NCI-H2029 (cell line): ENCODE results near the gene OS9.

ENCODE experiments used
- DNase-seq: peaks from one replicate; lab custom pipeline; 2025; lab: John Stamatoyannopoulos, UW

The OS9 gene

DNA sequence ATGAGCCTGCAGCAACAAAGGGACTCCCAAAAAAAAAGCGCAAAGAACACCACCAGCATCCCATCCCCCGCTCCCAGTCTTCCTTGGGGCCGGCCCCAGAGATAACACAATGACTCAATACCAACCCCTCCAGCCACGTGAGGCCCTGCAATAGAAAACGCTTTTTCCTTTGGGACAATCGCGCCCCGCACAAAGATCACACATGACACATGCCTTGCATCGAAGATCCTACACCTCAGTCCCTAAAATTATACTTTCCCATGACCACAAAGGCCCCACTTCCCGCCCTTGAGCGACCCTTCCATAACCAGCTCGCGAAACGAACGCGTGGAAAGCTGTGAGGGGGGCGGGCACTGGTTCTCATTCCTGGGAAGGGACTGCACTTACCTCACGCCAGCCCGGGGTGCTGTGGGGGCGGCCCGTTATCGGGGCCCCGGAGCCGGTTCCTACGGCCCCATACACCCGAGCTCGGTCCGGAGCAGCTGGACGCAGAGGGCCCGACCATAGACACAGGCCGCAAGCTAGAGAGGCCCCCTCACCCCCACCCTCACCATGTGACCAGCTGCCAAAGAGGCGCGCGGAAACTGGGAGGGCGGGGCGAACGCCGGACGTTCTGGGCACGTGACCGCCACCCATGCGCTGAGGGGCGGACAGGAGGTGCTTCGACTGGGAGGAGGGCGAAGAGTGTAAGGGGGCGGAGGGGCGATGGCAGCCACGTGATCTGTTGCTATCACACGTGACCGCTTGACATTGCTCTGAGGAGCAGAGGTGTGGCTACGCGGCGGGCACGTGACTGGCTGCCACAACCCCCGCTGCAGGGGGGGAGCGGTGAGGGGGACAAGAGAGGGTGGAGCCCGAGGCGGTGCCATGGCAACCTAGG is 58.1 kb downstream of the OS9 start, which contains the start of gene CDK4:
Gene CDK4, minus strand, starts transcription at position 523 of the 880 bp plus-strand sequence. CDS start 593 bp downstream, outside the sequence.
- DNase-seq = peak; percentile 99

DNA sequence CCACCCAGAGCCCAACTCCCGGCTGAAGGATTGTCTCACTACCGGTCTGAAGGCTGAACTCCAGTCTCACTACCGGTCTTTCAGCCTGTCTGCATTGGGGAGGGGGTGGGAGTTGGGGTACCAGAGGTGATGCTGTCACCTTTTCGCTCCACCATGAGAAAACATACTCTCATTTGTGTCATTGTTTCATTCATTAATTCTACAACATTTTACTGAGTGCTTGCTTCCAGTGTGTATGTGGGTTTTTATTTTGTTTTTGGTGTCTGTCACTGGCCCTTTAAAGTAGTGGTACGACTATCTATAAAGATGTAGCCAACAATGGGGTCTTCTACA is 58.7 kb downstream of the OS9 start:
- no peak for DNase-seq

DNA sequence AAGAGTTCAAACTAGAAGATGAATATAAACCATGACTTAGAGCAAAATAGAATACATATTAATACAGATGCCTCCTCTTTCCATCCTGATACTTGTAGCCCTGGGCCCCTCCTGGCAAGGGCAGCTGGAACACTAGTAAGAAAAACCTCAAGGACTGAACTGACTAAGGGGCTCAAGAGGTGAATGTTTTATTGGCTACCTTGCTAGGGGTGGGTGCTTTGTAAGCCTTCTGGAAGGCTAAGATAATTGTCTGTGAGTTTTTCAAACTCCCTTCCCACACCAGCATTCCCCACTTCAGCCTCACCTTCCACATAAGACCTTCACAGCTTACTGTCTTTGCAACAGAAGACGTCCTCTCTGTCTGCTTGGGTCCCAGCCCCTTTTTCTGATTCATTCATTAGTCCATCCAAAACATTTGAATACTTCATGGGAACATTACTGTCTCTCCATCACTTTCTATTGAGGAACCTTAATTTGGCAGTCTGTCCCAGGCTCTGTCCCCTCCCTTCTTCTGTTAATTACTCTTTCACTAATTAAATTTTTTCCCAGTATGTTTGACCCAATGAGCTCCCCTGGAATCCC is 59.9 kb downstream of the OS9 start:
- no peak for DNase-seq

DNA sequence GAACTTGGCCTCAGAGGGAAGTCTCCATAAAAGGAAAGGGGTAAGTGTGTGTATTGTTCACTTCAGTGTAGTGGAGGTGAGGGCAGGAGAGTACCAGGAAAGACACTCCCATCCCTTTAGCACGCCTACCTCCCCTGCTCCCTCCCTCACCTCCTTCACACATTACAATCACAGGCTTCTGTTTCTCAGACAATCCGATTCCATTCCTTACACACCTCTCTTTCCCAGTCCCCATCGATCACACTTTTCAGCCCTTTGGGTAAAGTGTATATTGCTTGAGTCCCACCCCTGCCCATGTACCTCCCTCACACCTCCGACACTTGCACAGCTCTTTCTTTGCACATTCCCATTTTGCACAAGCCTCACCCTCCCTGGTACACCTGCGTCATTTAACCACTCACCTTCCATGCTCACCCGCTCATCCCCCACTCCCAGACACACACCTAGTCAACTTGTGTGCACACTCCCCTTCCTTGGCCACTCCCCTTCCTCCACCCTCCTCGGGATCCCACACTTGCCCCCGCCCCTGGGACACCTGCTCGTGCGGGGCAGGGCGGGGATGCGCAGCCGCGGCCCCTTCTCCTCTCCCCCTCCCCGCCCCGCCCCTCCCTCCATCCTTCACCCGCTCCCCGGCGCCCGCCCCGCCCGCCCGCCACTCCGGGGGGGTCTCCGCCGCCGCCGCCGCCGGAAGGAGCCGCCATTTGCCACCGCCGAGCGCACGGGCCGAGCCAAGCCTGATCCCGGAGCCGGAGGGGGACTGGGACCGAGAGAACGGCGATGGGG is 60.7 kb downstream of the OS9 start, which contains the start of gene MARCHF9:
Gene MARCHF9, plus strand, starts transcription at position 693 of the 783 bp plus-strand sequence. CDS start 426 bp downstream, outside the sequence.
- peak; percentile 83 for DNase-seq

DNA sequence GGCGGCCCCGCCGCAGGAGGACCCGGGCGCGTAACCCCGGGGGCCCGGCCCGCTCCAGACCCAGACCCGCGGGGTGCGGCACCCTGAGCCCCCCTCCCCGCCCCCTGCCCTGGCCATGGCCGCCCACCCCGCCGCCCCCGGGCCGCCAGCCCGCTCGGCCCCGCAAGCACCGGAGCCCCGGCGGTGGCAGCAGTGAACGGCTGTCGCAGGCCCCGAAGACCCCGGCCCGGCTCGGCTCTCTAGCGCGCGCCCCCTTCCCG is 61.2 kb downstream of the OS9 start:
- no peak for DNase-seq

DNA sequence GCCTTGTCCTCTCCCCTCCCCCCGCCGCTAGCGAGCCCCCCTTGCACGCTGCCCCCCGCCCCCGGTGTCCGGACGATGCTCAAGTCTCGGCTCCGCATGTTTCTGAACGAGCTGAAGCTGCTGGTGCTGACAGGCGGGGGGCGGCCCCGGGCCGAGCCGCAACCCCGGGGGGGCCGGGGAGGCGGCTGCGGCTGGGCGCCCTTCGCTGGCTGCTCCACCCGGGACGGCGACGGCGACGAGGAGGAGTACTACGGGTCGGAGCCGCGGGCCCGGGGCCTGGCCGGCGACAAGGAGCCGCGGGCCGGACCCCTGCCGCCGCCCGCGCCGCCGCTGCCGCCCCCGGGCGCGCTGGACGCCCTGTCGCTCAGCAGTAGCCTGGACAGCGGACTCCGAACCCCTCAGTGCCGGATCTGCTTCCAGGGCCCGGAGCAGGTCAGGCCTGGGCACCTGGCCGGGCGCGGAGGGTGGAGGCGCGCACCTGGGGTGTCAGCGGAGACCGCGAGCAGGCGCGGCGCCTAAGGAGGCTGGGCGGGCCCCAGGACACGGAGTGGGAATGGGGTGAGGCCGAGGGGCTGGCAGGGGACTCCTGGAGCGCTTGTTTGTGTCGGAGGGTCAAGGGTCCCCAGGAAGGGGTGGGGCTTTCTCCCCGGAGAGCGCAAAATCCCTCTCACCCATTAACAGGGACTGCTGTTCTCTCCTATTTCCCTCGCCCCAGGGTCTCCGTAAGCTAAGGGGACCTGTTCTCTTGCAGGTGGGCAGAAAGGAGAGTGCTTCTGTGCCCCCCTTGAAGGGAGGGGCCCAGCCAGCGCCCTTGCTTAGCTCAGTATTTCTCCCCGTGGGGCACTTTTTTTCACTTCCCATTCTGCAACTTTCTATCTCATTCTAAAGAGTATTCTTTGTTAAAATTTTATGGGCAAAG is 61.8 kb downstream of the OS9 start:
- DNase-seq = no peak

DNA sequence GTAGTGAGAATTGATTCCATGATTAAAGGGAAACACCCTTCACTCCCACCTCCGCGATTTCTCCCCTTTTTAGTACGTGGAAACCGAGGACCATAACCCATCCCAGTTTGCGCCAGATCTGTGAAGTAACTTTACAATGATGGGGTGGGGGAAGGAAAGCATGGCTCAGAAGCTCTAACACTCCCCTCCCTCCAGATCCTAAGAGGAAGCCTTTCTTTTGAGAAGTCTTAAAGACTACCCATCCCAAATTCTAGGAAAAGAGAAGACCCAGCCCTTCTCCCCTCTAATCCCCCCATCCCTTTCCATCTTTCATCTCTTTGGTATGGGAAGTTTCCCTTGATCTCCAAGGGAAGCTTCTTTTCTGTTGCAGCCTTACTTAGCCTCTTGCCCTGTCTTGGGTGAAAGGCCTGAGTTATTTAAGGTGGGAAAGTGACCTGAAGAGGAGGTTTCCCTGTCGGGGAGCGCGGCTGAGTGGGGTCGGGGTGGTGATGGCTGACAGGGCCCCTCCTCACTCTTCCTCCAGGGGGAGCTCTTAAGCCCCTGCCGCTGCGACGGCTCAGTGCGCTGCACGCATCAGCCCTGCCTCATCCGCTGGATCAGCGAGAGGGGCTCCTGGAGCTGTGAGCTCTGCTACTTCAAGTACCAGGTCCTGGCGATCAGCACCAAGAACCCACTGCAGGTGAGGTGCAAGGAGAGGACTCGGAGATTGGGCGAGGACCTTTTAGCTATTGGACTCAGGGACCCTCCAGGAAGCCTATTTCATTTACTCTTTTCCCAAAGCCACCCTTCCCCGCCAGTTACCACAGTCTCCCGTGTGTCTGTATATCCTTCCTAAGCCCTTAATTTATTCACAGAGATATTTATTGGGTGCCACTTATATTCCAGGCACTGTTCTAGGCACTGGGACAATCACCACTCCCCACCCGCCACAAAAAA is 62.7 kb downstream of the OS9 start:
- DNase-seq = no peak

DNA sequence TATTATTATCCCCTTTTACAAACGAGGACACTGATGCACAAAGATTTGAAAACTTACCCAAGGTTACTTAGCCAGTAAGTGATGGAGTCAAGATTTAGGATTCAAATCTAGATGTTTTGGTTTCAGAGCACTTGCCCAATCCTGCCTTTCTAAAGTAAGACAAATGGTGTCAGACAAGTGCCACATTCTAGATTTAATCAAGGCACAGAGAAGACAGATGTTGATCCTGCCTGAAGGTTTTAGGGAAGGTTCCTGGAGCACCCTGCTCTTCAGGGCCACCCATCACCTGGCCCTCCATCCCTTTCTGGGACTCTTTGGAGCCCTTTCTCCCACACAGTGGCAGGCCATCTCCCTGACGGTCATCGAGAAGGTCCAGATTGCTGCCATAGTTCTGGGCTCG is 63.8 kb downstream of the OS9 start:
- no peak for DNase-seq

DNA sequence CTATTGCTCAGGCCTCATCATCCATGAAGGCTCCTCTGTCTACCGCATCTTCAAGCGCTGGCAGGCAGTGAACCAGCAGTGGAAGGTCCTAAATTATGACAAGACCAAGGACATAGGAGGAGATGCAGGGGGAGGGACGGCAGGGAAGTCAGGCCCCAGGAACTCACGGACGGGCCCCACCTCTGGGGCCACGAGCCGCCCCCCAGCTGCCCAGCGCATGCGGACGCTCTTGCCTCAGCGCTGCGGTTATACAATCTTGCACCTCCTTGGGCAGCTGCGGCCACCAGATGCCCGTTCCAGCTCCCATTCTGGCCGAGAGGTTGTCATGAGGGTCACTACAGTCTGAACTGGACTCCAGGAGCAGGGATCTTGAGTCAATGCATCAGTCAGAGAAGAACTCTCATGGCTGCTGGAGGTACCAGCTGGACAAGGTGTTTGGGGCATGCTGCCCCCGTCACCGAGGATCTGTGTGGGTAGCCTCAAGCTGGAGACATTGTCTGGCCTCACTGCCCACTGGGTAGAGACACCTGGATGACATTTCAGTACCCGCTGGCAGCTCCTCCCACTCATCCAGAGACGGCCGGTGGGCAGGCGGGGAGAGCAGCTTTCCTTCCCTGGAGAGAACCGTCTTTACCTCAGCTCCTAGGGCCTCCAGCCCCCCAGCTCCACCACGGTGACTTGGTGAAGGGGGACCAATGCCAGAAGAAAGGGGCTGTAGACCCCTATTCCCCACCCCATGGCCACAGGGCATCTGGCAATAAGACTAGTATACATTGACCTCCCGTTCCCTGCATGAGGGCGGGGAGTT is 64.8 kb downstream of the OS9 start:
- DNase-seq = no peak

DNA sequence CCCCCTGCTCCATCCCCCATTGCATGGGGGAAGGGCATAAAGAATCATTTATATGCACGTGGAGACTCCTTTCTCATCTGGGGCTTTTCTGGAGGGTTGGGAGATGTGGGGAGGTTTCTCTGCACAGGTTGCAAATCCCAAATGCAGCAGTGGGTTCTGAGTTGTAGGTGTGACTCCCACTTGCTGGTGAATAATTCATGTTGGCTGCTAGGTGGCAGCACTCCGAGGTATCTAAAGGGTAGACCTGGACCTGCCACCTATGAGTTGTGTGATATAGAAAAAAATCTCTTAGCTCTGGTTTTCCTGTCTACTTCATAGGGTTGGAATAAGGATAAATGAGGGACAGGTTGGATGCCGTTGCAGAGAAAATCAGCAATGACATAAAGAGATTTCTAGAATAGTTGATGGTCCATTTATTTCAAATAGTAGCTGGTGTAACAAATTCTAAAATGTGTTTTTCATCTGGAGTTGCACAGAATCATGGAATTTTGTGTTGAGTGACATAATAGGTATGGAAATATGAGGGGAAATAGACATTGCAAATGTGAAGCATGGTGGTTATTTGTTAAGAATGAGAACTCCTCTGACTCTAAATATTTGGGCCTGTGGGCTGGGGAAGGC is 65.5 kb downstream of the OS9 start:
- DNase-seq = no peak

DNA sequence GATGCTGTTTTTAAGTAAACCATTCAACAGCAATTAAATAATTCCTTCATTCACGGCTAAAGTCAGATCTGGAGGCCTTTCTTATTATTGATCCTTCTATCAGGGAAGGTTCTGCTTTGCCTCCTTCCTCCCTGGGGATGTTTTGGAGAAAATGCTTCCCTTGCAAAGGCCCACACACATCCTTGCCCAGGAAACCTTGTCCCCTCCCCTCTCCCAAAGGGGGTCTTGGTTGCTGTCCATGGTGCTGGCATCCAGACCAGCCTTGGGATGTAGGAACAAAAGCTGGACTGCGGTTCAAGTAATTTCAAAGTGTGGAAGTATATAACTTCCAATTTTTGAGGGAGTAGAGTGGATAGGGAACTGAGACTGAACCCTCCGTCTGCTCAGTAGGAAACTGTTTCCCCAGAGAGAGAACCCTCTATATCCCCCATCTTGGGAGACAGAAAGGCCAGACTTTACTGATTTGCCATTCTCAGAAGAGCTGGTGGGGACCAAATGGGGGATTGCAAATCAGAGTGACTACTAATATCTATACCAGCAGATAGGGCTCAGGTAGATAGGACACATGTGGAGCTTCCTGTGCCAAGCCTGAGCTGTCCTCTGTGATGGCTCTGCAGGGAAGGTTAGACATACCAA is 66.5 kb downstream of the OS9 start:
- DNase-seq = no peak

DNA sequence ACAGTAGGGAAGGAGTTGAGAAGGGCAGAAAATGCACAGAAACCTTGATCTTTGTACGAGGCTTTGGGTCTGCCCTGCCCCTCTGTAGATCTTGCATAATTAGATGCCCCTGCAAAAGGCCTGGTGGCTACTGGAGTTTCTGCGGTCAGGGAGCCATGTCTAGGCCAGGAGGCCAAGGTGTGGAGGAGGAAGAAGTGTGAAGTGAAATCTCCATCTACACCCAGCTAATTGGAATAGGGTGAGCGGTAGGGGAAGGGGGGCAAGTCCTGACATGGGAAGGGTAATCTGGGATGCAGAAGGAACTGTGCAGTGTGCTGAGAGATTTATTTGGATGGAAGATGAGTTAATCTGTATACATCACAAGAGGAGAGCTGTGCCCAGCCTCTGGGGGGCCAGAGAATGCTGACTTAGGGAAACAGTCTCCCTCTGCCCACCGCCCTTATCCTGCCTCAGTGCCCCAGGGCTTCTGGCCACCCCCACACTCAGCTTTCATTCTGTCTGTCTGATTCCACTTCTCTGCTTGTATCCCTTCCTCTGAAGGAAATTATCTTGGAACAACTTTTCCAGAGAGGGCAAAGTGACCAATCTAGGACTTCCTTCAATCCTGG is 67.6 kb downstream of the OS9 start:
- DNase-seq = no peak

DNA sequence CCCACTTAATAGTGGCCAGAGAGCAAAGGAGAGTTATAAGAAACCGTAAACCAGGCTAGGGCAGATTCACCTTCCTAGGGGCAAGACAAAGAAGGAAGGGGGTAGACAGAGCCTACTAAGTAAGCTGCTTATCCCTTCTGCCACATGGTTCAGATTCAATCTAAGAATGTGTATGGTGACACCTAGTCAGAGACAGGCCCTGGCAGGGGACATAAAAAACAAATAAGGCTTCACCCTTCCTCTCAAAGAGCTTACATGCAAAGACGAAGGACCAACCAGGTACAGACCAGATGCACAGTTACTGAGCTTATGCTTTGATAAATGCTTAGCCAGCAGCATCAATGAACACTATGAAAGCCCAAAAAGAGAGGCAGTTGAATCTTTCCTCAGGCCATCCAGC is 68.5 kb downstream of the OS9 start:
- no peak for DNase-seq

DNA sequence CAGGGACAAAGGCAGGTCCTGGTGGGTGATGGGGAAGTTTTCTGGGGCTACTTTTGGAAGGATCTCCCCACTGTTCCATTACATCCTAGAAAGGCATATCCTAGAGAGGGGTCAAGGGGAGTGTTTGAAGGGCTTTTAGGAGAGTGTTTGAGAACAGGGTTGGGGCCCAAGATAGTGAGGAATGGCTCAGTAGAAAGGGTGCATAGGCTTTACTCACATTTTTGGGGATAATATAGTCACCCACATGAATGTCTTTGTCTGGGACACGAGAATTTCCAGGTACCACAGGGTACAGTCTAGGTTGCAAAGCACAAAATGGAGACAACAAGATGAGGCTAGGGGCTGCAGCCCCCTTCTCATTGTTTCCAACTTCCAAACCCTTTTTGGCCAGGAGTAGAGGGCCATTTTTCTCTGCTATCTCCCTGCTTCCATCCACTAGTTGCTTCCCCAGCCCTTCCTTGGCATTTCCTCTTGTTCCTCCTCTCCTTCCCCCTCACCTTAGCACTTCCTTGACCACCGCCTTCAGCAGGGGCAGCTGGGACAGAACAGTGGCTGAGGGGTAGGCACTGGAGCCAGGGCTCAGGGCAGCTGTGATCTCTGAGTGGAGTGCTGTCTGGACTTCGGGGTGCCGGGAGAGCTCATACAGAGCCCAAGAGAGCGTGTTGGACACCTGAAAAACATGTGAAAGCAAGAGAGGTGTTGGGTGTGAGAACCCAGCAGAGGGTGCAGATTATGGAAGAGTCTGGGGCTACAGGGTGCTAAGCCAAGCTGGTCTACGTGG is 70.1 kb downstream of the OS9 start:
- no peak for DNase-seq

DNA sequence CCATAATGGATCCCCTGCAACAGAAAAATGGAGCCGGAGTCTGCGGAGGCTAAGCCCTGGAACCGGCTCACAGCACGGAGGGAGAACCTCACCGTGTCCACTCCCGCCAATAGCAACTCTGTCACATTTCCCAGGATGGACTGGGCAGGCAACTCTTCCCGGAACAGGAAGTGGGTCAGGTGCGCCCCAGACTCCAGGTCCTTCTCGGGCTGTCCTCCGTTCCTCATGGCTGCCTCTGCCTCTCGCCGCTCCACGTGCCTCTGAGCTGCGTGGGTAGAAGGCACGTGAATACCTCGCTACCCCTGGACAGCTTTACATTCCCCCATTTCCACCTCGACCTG is 70.7 kb downstream of the OS9 start:
- peak; percentile 53 for DNase-seq

DNA sequence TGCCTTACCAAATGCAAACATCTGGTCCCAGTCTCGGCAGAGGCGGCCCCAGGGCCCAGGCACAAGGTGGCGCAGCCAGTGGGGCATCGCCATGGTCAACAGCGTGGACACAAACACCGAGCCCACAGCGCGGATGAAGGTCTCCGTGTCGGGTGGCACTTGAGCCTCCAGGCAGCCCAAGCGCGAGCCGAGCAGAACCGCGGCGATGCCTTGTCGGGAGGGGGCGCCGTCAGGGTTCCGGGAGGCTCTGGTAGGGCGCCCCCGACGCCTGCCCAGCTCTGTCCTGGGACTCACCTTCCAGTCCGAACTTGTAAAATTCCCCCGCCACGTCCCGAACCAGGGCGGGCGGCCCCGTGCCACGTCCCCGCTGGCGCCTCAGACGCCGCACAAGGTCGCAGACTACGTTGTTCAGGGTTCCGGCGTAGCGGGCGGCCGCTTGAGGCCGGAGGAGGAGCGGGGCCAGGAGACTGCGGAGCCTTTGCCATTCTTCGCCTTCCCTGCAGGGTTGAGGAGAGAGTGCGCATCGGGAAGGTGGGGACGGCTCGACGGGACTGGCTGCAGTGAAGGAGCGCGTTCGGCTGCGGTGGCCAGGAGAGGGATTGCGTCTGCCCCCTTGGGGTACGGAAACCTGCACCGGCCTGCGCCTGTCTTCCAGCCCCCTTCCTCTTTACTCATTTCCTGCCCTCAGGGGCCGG is 71.2 kb downstream of the OS9 start:
- no peak for DNase-seq
